GM21515 (cell line): ENCODE results near the gene PRKCH.

ENCODE experiments used
- ATAC-seq: cut with Tn5 transposase; IDR thresholded peaks from one replicate; pipeline ENCODE4 v1.9.1; 2021; ENCODE audit not compliant: unreplicated experiment

PRKCH gene

DNA sequence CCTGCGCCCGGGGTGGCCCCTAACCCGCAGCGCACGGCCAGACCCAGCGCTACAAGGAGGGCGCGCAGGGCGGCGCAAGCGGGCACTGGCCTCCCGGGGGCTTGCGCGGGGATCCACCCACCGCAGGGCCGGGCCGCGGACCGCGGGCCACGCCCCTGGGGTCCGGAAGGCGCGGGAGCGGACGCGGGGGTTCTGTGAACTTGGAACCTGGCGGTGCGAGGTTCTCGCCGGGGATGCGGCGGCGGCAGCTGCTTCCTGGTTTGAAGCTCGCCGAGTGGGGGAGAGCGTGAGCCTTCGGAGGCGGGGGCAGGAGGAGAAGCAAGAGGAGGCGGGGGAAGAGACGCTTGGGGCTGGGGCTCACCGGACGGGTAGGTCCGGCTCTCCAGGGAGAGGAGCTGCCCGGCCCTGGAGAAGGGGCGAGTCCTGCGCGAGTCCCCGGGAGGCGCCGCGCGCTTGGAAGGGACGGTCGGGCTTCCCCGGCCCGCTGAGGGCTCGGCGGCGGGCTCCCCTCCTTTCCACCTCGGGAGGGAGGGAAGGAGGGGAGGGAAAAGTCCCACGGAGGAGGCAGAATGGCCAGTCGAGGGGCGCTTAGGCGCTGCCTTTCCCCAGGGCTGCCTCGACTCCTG lies at the start of gene PRKCH:
Gene PRKCH (plus strand): TSS at position 195 of the 626 bp plus-strand sequence. CDS start 523 bp downstream, outside the sequence.
- ATAC-seq: no peak

DNA sequence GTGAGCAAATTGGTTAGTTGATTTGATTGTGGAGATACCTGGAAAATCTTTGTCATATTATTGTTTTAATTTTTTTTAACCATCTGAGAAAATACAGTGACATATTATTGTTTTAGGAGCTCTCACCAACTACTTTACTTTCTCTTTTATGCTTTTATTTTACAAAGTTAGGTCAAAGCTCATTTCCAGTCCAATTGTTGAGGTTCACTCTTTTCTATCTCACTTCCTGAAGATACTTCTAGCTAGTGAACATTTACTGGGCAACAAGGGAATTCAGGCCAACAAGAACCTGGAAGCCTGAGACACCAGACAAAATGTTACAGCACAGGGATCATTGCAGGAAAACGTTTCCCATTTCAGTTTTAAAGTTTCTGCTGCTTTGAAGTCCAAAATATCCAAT lies 44.1 kb upstream of the PRKCH start:
- no peak for ATAC-seq

DNA sequence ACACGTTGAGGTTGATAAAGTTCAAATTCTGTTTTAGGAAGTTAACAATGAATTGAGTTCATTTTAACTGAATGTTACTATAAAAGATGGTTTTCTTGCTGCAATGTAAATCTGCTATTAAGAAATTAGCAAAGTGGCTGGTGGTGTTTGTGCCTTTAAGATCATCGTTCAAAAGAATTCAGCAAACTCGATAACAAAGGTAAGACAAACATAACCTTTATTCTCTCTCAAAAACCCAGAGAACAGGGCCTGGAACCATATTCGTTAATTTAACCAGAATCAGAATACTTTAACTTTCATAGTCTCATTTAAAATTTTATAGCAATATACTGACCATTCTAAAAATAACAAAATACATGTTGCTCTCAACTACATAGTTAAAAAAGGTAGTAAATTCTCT lies 43.6 kb upstream of the PRKCH start:
- no peak for ATAC-seq

DNA sequence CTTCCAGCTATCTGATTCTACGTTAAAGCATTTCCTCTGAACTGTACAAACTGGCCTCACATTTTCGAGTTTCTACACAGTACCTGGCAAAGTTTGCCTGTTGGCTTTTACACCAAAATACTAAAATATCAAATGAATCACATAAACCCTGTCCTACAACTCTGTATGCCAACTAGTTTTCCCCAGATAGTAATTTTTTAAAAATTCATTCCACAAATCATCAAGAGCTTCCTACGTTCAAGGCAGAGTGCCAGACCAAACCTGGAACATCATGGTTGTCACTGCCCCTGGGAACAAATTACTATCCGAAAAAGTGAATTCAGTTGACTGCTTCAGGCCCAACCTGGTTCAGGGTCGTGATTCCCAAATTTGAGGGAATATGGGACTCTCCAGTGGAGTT lies 42.3 kb upstream of the PRKCH start:
- ATAC-seq: no peak

DNA sequence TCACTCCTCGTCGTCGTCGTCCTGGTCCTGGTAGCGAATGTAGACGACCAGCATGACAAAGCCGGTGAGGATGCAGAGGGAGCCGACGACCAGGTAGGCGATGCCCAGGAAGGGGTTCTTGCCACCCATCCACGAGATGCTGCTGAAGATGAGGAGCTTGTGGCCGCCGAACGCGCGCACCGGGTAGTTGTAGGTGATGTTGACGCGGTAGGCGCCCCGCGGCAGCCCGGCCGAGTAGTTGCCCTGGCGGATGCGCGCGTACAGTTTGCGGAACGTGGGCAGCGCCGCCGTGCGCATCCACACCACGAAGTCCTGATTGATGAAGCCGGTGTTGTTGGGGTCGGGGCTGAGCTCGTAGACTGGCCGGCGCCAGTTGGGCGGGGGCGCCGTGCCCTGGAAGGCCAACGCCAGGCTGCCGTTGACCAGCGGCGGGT lies 41.3 kb upstream of the PRKCH start:
- ATAC-seq: no peak

DNA sequence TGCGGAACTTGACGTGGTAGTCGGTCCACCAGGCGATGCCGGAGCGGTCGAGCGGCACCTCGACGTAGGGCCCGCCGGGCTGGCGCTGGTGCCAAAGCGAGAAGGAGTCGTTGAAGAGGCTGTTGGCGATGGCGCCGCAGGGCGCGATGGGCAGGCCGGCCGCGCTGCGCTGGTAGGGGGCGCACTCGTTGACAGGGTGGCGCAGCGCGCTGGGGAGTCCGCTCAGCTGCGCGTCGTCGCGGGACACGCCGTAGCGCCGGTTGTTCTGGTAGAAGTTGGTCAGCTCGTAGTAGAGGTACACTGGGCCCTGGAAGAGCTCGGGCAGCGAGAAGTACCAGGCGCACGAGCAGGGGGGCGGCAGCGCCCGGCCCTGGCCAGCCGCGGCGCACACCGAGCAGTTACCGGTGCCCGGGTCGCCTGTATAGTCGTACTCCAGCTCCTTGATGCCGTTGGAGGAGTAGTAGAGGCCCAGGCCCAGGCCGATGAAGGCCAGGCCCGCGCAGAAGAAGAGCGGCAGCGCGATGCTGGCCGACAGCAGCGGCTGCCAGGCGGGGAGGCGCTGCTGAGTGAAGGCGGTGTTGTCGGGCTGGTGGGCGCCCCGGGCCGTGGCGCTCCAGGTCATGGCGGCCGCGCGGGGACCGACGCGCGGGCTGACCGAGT lies 40.7 kb upstream of the PRKCH start:
- ATAC-seq: no peak

DNA sequence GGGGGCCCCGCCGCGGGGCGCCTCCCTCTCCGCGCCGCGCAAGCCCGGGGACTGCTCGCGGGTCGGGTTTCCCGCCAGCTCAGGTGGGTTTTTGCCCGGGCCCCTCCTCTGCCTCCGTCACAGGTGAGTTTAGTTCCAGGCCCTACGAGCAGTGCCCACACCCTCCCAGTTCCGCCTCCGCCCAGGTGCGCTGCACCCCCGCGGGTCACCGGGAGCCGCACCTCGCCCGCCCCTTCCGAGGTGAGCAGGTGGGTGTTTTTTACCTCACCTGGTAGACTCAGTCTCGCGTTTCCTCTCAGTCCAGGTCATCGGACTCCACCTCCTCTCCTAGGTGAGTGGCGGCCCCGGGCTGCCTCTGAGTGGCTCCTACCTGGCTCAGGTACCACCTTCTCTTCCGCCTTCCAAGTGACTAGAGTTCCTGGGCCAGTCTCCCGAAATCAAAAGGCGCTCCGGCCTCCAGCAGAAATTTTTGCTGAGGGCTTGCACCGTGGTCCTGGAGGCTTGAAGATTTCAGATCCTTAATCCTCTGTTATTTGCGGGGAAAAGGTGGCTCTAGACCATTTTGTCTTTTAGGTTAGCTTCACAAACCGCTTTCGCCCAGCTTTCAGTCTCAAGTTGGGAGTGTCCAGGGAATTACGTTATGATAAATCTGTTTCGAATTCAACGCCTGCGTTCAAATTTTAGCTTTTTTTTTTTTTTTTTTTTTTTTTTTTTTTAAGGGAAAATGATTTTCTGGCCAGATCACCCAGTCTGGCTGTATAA lies 40.0 kb upstream of the PRKCH start, which contains the start of gene TMEM30B:
Gene TMEM30B (minus strand): TSS at position 153 of the 762 bp plus-strand sequence. CDS start 191 bp downstream, outside the sequence.
- ATAC-seq: no peak

DNA sequence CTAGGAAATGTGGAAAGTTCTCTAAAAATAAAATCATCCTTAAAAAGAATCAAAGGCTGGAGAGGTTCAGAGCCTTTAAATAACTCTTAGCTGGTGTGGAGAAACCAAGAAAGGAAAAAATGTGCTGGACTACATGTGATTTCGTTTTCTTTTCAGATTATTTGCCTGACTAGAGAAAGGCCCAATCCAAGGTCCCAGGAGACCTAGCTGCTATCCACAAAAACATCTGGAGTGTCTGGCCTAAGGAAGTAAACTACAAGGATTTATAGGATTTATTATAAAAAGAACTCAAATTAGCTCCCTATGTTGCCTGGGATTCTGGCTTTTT lies 39.5 kb upstream of the PRKCH start:
- no peak for ATAC-seq

DNA sequence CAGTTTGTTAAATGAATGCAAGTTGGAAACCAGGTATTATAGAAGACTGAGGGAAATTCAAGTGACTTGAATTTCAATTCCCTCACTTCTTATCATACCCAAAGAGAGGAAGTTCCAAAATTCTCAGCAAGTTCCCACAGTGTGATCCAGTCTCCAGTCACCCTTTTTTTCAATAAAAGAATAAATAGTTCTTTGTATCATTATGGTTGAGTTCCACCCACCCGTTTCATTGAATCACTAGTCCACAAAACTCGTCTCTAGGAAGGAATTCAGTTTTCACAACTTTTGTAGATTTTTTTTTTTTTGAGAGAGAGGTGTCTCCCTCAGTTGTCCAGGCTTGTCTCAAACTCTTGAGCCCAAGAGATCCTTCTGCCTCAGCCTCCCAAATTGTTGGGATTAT lies 38.6 kb upstream of the PRKCH start:
- no peak for ATAC-seq

DNA sequence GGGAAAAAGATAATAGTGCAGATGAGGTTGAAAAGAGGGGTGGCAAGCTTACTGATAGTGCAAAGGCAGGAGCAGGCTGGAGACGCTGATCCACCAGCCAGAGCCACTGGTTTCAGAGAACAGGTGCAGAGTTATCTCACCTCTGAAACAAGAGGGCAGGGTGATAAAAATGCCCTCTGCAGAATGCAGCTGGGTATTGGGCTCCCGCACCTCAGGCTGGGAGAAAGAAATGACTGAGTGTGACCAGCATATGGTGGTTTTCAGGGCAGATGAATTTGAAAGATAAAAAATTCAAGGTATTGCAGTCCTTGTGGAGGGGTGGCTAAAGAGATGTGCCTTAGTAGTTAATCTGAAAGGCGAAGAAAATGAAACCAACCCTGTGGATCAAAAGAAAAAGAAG lies 37.4 kb upstream of the PRKCH start:
- ATAC-seq: no peak

DNA sequence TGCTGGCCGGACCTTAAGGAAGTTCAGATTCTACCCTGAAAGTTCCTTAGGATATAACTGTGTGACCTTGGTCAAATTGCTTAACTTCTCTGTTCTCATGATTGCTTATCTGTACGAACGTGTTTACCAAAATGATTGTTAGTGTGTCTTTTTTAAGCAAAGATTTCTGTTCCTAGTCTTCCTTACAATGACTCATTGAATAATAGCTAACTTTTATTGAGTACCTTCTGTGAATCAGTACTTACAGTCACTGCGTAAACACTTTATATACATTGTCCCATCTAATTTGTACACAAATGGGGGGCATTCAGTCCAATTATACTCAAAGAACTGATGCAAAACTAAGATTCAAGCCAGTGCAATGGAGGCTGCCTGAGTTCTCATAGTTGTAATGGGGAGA lies 36.0 kb upstream of the PRKCH start:
- no peak for ATAC-seq

DNA sequence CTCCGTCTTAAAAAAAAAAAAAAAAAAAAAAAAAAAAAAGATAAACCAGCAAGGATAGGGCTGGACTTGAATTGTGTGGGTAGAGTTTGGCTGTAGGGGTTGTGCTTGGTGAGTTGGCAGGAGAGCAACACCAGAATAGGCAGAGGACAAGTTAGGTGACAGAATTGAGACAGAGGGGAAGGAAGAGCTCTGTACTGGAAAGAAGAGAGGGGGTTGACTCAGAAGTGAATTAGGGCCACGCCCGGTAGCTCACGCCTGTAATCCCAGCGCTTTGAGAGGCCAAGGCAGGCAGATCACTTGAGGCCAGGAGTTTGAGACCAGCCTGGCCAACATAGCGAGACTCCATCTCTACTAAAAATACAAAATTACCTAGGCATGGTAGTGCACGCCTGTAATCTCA lies 34.2 kb upstream of the PRKCH start:
- no peak for ATAC-seq

DNA sequence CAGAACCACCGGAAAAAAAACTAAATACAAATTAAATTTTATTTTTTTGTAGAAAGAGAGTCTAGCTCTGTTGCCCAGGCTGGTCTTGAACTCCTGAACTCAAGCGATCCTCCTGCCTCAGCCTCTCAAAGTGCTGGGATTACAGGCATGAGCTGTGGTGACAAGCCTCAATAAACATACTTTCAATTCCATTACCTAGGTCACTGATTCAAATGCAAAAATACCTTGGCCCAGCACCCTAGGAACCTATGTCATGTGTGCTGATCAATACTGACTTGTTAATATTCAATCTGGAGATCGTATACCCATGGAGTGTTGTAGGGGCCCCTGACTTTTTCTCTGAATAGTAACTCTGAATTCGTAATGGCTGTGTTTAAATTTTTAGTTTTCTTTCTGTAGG lies 33.2 kb upstream of the PRKCH start:
- no peak for ATAC-seq

DNA sequence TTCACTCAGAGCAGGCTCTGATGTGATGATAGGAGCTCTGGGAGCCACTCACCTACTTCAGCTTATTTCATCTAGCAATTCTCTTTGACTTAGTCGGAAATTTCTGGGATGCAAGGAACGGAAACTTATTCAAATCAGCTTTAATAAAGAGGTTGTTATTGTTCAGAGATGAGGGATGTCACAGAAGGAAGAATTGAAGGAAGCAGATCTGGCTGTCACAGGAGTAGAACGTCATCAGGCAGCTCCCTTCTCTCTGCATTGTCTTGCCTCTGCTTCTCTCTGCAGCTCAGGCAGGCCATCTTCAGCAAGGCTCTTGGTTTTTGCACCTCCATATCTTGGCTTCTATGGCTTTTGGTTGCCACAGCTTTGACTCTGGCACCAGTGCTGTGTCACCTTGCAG lies 32.7 kb upstream of the PRKCH start:
- no peak for ATAC-seq

DNA sequence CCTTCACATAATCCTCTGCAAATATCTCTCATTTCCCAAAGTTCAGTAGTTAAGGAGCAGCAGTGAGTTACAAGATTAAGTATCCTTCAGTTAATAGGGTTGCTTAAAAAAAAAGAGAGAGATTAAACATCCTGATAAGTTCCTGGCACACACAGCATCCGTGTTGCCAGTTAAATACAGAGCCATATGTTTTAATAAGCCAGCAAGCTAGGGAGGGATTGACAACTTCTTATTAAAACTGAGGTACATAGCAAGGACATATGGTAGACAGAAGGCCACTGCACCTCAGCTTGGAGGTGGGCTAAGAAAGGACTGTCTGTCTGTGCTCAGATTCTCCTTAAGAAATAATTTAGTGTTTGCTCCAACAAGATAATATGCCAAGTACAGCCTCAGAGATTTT lies 30.7 kb upstream of the PRKCH start:
- ATAC-seq: no peak

DNA sequence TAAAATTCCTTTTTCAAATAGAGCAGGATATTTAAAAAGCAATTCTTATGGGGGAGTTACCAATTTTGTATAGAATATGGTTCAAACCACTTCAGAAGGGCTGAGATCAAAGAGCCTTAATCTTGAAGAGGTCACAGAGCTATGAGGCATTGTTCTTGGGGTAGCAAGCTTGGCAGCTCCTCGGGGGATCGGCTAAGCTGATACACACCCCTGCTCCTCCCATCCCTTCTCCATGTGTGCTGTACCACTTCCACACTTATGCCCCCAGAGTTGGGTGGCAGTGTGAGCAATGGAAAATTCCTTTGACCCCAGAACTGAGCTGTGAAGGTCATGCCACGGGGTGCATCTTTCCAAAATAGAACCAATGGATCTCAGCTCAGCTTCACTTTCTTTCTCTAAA lies 25.2 kb upstream of the PRKCH start:
- no peak for ATAC-seq

DNA sequence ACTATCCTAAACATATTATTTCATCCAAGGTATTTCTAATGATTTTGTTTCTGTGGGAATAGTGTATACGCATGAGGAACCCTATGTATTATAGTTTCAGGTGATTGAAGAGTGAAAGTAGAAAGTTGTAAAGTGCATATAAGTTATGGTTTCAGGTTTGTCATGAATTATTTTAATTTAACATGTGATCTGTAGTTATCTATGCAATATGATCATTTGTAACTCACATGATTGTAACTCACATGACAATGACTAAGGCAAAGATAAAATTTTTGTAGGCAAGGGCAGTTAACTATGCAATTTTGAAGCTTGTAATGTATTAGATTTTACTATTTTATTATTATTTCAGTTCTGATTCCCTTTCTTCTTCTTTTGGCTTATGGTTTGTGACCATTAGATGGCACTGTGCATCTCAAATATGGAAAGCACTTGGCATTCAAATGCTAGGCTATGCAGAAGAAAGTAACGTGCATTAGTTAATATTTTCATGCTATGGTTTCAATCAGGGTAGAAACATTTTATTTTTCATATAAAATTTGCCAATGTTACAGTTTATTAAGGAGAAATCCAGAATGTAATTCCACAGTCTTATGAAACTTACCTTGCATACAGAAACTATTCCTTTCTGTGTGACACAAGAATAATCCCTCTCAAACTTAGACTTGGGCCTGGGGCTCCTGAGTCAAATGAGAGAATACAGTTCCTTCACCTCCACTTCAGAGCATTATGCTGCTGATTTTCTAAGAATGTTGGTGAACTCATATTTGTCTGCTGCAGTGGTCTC lies 24.5 kb upstream of the PRKCH start:
- no peak for ATAC-seq

DNA sequence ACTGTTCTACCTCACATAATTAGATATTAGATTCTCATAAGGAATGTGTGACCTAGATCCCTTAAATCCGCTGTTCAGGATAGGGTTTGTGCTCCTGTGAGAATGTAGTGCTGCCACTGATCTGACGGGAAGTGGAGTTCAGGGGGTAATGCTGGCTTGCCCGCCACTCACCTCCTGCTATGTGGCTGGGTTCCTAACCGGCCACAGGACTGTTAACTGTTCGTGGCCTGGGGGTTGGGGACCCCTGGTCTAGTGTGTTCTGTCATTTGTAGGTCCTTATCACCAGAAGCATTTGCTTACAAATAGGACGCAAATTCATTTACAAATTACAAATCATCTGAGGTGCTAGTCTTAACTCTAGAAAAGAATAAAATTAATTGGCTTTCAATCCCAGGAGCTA lies 23.8 kb upstream of the PRKCH start:
- no peak for ATAC-seq

DNA sequence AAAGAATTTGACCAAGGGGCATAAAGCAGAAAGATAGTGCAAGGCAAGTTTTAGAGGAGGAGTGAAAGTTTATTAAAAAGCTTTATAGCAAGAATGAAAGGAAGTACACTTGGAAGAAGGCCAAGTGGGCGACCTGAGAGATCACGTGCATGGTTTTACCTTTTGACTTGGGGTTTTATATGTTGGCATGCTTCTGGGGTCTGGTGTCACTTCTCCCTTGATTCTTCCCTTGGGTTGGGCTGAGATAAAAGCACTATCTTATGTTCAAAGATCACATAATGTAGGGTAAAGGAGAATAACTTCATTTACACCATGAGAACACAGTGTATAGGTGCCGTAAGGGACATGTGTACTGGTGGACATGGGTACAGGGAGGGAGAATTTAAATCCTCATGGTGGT lies 22.6 kb upstream of the PRKCH start:
- ATAC-seq: no peak

DNA sequence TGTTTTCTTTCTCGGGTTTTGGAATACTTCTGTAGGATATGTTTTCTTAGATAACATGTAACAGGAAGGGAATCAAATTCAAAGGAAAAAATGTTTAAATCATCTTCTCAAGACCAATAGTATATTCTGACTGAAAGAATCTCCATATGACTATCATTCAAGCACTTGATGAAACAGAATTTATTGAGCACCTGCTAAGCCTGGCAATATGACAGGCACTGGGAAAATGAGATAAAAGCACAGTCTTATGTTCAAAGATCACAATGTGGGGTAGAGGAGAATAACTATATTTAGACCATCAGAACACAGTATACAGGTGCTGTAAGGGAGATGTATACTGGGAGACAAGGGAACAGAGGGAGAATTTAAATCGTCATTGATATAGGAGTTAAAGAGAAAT lies 21.2 kb upstream of the PRKCH start:
- no peak for ATAC-seq

DNA sequence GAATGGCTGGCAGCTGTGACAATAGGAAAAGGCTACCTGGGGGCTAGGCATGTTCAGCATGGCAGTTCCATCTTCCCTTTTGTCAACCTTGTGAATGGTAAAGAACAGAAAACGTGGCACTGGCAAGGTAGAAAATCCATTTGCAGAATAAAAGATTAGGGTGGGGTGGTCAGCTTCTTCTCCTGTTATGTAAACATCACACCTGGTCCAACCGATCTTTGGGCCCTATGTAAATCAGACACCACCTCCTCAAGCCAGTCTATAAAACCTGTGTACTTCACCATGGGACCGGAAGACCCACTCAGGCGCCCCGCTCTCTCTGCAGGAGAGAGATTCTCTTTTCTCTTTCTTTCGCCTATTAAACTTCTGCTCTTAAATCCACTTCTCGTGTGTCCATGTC lies 20.6 kb upstream of the PRKCH start:
- ATAC-seq: no peak

DNA sequence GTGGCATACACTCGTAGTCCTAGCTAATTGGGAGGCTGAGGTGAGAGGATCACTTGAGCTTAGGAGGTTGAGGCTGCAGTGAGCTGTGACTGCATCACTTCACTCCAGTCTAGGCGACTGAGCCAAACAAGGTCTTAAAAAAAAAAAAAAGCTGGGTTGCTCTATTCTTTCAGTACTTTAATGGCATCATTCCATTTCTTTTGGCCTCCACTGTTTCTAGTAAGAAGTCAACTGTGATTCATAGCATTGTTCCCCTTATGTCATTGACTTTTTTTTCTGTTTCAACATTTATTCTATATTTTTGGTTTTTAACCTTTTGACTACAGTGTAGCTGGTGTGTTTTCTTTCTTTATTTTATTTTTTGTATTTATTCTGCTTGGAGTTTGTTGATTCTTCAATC lies 16.7 kb upstream of the PRKCH start:
- no peak for ATAC-seq
